Skeletal muscle cell (primary cell): ENCODE results near the gene YOD1.

Experiments used
- DNase-seq: peaks from one replicate; pipeline ENCODE4 v3.0.0-alpha.2; 2010; ENCODE audit warnings: low read depth
- H3K4me3 ChIP-seq: 2 replicates; pipeline ENCODE4 v1.5.1; 2011; ENCODE audit warnings: low read depth, mild to moderate bottlenecking, control low read depth, low read length, moderate library complexity

Gene YOD1

DNA sequence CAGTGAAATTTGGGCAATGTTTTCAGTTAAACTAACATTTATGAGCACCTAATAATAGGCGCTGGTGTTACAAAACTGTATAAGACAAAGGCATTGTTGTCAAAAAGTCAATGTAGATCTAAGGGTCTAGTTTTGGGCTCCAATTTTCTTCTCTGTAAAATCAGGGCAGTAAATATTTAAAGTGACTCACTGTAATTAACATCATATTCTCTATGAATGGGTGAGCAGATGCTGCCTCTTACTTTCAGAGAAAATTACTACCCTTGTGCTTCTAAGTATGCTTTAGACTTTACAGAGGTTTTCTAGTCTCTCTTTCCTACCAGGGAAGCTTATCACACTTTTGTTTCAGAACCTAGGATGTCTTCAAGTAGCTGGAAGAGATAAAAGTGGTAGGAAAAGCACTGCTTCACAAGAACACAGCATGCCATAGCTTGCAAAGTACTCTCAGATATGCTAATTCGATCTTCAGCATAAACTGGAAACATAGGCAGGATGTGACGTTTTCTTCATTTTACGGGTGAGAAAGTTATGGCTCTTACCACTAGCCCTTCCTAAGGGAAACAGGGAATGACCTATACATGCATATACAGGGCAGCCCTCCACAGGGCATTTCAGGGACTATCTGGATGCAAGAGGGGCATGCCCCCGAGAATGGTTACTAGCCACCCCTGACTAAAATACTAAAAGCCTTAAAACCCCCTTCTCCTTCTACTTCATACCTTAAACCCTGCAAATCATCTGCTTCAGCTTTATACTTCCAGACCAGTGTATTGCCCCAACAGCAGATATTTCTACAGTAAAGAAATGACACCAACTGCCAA, 21.1 kb downstream of the YOD1 start:
- DNase-seq: no peak
- no peak overlapping the region for H3K4me3 ChIP-seq

DNA sequence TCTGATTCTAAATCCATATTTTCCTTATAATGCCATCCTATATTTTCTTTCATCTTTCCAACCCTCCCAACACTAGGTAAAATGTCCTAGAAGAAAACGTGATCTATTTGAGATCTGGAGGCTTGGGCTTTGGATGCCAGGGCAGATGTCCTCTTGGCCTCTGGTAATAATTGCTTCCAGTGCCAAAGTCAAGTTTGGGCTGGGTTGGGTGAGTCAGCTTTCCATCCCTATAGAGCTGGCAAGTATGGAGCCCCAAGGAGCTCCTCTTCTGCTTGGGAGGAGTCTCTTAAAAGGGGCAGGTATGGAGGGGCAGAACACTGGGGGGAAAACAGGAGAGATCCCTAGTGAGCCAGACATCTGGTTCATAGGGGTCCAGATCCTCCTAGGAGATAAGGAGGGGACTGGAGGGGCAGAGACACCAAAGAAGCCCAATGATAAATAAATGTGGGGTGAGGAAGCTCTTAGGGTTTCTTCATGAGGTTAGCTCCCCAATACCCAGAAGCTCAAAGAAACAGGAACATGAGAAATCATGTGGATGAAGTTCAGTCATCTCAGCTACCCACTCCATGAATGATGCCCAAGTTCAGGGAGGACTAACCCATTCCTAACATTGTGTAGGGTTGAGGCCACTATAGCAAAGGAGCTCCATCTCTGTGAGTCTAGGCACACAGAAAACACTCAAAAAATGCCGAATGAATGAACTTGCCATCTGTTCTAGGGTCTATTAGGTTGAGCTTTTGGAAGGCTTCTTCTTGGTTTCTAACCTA, 21.9 kb downstream of the YOD1 start:
- H3K4me3 ChIP-seq: no peak overlapping the region
- DNase-seq: no peak

DNA sequence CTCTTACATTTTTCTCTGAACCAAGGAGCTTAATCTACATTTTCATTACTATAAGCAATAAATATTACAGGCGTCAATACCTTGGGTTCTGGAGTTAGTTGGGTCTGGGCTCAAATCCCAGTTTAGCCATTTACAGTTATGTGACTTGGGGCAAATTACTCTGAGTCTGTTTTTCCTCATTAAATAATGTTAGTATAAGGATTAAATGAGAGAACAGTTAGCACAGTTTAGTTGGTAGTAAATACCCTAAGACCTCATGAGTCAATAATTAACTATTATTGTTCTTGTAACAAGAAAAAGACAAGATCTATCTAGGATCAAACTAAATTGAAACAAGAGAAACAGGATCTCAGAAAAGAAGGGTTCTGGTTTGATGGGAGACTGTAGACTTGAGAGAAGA, 23.1 kb downstream of the YOD1 start:
- no peak for DNase-seq
- no peak overlapping the region for H3K4me3 ChIP-seq

GRCh38 chr1:207027206-207027777, 23.7 kb downstream of the YOD1 start:
- no peak for DNase-seq
- H3K4me3 ChIP-seq: no peak overlapping the region

DNA sequence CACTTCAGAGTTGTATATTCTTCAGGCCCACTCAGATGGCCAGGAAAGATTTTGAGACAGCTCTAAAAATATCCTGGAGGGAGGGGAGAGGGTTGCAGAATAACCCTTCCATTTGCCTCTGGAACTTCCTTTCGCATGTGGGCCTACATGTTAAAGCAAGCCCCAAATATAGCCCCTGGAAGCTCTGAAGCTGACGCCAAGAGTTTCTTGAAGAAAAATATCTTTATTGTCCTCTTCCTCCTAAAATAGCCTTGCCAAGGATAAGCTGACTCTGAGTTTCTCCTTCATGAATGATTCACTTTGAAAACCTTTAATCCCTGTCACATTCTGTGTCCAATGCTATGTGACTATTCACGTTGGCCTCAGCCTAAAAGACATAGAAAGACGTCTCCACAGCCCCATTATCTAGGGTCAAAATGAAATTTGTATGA, 24.9 kb downstream of the YOD1 start:
- DNase-seq: no peak

GRCh38 chr1:207025146-207025880, 25.7 kb downstream of the YOD1 start:
- no peak for DNase-seq
- H3K4me3 ChIP-seq: no peak overlapping the region

More for the DNA sequence above, 24.9 kb downstream of the YOD1 start:
- no peak overlapping the region for H3K4me3 ChIP-seq

DNA sequence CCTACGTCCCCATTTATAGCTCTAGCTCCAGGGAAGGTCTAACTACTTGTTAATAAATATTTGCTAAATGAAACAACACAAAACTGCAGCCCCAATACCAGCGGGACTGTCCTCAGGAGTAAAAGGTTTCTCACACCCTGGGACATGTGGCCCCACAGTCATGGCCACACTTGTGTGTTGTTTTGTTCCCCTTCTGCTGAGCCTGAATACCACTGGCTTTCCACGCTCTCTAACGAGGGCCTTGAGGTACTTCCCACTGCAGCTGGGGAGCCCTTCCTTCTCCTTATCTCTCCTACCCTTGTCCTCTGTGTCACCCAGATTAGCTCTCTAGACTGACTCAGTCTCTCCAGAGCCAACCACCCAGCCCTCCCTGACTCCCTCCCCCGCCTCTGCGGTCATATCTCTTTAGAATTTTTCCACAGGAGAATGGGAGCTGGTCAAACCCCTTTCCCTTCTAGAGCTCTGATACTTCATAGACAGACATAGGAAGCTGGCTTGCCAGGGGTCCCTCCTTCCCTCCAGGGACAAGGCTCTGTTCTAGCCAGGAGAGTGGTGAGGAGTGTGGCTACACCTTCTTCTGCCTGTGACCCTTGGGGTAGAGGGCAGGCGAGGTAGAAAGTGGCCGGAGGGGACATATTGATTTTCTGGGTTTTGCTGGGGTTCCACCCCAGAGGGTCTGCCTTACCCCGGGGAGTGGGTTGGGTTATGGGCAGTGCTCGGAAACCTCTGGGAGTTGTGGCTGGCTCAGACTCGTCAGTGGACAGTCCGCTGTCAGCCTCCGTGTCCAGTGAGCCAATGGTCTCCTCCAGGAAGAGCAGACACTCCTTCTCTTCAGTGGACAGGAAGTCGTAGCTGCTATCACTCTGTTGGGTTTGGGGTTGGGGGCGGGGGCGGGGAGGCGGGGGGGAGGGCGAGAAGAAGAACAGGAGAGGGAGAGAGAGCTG, 26.5 kb downstream of the YOD1 start:
- no peak overlapping the region for H3K4me3 ChIP-seq
- no peak for DNase-seq

DNA sequence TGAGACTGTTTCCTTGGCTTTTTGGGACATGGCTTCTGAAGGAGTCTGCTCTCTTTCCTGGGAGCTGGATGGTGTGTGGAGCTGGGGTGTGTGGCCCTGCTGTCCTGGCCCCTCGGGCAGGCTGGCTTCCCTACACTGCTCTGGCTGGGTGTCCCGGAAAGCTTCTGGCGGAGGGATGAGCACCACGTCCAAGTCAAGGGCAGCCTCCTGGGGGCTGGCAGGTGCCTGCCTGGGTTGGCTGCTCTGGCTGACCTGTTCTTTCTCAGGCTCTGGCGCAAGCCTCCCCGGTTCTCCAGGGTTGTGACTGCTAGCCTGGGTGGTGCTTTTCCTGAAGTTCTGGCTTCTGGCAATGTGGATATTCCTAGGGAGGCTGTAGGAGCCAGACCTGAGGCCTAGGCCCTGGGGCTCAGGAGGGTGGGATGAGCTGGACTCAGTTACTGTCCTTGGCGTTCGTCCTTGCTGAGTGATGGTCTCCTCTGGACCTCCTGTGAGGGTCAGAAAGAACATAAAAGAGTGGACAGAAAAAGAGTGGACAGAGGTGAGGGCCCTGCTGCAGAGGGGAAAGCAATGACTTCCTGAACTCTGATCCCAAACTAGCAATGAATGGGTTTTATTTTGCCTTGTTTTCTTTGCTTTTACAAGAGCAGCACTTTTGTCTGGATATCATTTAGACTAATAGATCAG, 27.9 kb downstream of the YOD1 start:
- DNase-seq: no peak
- no peak overlapping the region for H3K4me3 ChIP-seq

DNA sequence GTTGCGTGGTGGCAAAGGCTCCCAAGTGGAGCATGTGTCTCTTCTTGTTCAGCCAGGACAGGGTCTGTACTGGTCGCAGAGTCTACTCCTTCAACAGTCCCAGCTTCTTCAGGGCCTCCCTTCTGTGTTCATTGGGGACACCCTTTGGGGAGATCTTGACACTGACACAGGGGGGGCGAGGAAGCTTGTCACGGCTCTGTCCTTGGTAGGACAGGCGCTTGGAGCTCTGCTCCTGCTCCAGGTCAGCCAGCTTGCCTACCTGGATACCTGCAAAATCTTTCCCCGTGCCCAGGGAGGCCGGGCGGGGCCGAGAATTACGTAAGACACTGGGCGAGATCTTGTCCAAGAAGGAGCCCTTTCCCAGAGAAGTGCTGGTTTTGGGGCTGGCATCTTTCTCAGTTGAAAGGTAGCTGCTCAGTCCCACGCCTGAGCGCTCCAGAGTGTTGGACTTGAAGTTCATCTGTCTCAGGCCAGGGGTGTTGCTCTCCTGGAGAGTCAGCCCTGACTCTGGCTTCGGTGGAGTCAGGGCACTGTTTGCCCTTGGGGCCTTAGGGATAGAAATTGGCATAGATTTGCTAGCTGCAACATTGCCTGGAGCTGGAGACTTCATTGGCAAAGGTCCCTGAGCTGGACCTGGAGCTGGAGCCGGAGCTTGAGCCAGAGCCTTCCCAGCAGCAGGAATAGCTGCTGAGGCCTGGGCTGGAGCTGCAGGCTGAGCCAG, 29.0 kb downstream of the YOD1 start:
- H3K4me3 ChIP-seq: no peak overlapping the region
- DNase-seq: no peak

- H3K4me3 ChIP-seq: no peak overlapping the region
- DNase-seq: no peak
Measured at GRCh38 chr1:207021139-207021861, 29.7 kb downstream of the YOD1 start.

DNA sequence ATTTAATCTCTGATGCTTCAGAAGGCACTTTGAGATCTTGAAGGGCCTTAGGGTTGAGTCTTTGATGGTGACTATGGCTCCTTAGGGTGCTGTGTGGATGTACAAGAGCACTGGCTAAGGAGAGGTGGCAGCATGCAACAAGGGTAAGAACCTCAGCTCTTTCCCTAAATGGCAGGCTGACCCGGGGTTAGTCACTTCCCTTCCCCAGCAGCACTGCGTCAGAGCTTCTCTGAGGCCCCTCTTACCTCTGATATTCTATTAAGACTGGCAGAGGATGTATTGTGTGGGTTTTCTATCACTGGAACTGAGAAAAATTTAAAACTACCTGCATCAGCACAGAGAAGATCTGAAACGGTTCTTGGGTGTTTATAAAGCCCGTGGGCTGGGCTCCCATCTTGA, 30.3 kb downstream of the YOD1 start:
- no peak overlapping the region for H3K4me3 ChIP-seq
- DNase-seq: no peak

DNA sequence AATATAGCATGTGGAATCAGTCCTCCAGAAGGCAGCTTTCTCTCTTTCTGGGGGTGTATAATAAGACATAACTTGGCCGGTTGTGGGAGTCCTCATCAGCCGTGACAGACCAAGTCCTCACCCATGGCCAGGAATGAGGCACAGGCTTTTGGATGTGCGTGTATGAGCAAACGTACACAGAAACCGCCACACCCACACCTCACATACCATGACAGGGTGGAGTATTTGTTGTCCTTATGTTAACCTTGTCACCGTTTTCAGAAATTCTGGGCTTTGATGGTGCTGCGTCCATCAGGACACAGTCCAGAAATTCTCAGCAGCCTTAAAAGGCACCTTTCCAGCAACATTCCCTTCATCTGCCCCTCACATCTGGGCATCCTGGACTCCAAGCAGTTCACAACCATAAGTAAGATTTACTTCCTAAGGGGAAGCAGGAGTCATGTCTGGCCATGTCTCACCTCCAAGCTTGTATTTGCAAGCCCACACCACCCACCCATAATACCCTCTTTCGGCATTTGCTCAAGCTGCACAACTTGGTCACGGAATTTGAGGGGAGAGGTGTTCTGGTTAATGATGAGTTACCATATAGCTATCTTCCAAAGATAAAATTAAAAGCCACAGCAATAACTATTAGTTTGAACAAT, 30.8 kb downstream of the YOD1 start:
- H3K4me3 ChIP-seq: no peak overlapping the region
- DNase-seq: no peak

DNA sequence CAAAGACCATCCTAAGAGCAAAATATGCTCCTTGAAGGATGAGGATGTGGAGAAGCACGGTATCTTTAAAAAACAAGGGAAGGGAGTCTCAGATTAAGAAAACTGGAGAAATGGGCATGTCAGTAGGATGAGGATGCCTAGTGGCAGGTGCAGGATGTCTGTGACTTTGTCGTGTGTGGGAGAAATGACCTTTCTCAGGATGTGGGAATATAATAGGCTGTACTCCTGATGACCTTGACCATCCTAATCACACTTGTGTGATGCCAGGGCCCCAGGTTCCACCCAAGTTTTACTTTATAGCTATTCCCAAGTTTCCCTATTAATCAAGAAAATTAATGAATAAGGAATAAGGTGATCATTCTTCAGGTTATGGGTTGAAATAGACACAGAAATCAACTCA, 31.3 kb downstream of the YOD1 start:
- H3K4me3 ChIP-seq: no peak overlapping the region
- DNase-seq: no peak

DNA sequence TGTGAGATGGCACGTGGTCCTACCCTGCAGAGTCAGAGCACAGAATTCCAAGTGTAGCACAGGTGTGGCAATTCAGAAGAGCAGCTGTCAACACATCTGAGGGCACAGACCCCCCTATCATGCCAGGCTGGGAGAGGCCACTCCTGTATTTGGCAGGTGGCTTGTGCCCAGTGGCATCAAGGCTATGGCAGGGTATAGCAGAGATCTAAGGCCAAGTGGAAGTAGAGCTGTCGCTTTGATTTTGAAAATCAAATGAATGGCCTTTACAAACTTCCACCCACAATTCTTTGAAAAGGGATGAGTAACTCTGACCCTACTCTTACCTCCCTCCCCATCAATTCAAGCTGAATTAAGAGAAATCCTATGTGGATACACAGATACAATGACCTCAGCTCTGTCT, 31.8 kb downstream of the YOD1 start:
- no peak overlapping the region for H3K4me3 ChIP-seq
- DNase-seq: no peak

DNA sequence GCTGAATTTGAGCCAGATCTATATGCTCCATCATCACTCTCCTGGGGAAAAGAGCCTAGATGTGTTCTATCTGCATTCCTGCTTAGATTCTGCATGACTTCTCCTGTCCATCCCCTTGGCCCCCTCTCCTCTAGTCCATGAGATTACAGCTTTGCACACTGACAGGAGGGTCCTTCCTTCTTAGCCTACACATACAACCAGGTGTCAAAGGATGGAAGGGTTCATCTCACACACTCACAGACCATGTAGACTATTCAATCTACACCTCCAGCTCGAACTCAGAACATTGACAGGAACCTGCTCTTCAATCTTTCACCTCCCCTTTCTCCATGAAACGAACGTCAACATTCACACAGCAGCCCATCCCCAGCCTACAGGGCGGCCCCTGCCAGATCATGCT, 32.3 kb downstream of the YOD1 start:
- DNase-seq: no peak
- no peak overlapping the region for H3K4me3 ChIP-seq

DNA sequence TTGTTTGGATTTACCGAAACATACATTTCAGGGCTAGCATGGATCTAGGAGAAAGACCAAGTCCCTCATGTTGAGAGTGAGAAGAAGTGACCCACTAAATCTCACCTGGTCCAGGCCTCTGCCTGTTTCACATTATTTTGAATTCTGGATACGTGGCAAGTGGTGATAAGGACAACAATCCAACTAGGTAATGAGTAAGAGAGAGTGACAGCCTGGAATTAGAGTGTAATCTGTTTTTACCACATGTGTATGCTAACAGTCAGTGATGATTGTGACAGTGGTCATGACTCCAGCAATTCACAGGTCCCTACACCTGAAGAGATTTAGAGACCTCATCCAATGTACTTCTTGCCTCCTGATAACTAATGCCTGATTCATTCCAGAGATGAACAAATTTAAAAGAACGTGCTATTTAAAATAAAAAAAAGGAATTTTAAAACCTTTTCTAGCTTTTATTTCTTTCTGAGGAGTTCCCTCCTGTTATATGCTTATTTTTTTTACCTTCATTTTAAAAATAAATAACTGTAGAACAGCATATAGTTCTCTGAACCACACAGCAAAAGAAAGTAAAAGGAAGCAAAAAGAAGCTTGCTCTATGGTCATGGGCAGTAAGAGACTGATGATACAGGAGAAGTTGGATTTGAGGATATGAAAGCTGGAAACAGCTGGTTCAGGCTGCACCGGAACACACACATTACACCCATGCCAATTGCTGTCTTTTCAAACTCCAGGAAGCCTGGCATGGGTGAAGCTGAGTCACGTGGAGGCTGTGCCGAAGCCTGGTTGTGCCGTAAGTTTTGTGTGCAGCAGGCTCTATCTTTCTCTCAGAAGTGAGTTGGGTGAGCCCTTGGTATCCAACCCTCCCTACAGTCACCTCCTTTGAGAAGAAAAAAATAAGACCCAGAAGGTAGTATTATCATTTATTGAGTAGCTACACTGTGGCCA, 33.1 kb downstream of the YOD1 start:
- no peak for DNase-seq
- no peak overlapping the region for H3K4me3 ChIP-seq
